Stimulated activated naive CD8-positive, alpha-beta T cell treated with anti-CD3 and anti-CD28 coated beads, Interleukin-15, Interleukin-2, amounts not matched to agents 100 ng/mL and 50 ng/mL, for 24 hours (primary cell): ENCODE measurements around the gene PKD2L1.
"Not testable (repeated sequence)": the region's sequence is repeated elsewhere in the genome, so short reads cannot be mapped to it uniquely, and the experiment has no call there.

Experiments used
- H3K27ac Mint-ChIP-seq: one replicate; pipeline ENCODE4 v1.8.0; 2021; ENCODE audit warnings: mild to moderate bottlenecking, mixed read lengths
- H3K27me3 Mint-ChIP-seq: one replicate; pipeline ENCODE4 v1.8.0; 2021; ENCODE audit warnings: mixed read lengths
- H3K36me3 Mint-ChIP-seq: one replicate; pipeline ENCODE4 v1.8.0; 2021; ENCODE audit warnings: low read depth, mixed read lengths
- H3K4me1 Mint-ChIP-seq: one replicate; pipeline ENCODE4 v1.8.0; 2021; ENCODE audit warnings: low read depth, mixed read lengths
- H3K4me3 Mint-ChIP-seq: one replicate; pipeline ENCODE4 v1.8.0; 2021; ENCODE audit warnings: mild to moderate bottlenecking, mixed read lengths
- H3K9me3 Mint-ChIP-seq: one replicate; pipeline ENCODE4 v1.8.0; 2021; ENCODE audit warnings: mixed read lengths

The PKD2L1 gene

GRCh38 chr10:100289641-100290040, 40.4 kb downstream of the PKD2L1 start:
- no peaks in the 10 kb centered on the region for H3K9me3 Mint-ChIP-seq
- H3K4me3 Mint-ChIP-seq = no peak overlapping the region
- H3K27ac Mint-ChIP-seq = no peak overlapping the region
- peaks cover 16% of the 10 kb centered on the region for H3K36me3 Mint-ChIP-seq
- H3K4me1 Mint-ChIP-seq = peaks cover 26% of the 10 kb centered on the region
- H3K27me3 Mint-ChIP-seq = peaks cover 13% of the 10 kb centered on the region

- Mint-ChIP-seq H3K27me3 (peaks cover 12% of the 10 kb centered on the region), H3K9me3 (no peaks in the 10 kb centered on the region), H3K4me1 (peaks cover 36% of the 10 kb centered on the region), H3K27ac (no peak overlapping the region), H3K4me3 (no peak overlapping the region), H3K36me3 (peaks cover 18% of the 10 kb centered on the region)
Observed at GRCh38 chr10:100288196-100288595, 41.8 kb downstream of the PKD2L1 start.

- no peaks in the 10 kb centered on the region for H3K9me3 Mint-ChIP-seq
- peak overlapping the region; percentile 20 for H3K27ac Mint-ChIP-seq
- H3K27me3 Mint-ChIP-seq = peaks cover 12% of the 10 kb centered on the region
- peaks cover 18% of the 10 kb centered on the region for H3K36me3 Mint-ChIP-seq
- no peak overlapping the region for H3K4me3 Mint-ChIP-seq
- peaks cover 36% of the 10 kb centered on the region for H3K4me1 Mint-ChIP-seq
Observed at GRCh38 chr10:100287756-100288155, 42.3 kb downstream of the PKD2L1 start.

GRCh38 chr10:100286051-100287033, 43.7 kb downstream of the PKD2L1 start, which contains the start of gene BLOC1S2:
BLOC1S2 (minus strand) TSS chr10:100286680; CDS start chr10:100286659, 21 bp downstream.
- Mint-ChIP-seq H3K4me1 (peaks cover 36% of the 10 kb centered on the region), H3K27me3 (peaks cover 2% of the 10 kb centered on the region), H3K9me3 (no peaks in the 10 kb centered on the region), H3K4me3 (peak within 1 kb of the TSS; percentile 99), H3K27ac (peak within 1 kb of the TSS; percentile 99), H3K36me3 (peaks cover 18% of the 10 kb centered on the region)

- H3K9me3 Mint-ChIP-seq, H3K27me3 Mint-ChIP-seq: not testable (repeated sequence)
- H3K4me3 Mint-ChIP-seq = peak overlapping the region; percentile 99
- peak overlapping the region; percentile 99 for H3K27ac Mint-ChIP-seq
- H3K36me3 Mint-ChIP-seq = peaks cover 27% of the 10 kb centered on the region
- H3K4me1 Mint-ChIP-seq = peaks cover 43% of the 10 kb centered on the region
Observed at GRCh38 chr10:100285326-100285725, 44.7 kb downstream of the PKD2L1 start.

- Mint-ChIP-seq H3K4me1 (peaks cover 43% of the 10 kb centered on the region), H3K4me3 (no peak overlapping the region), H3K27me3 (no peaks in the 10 kb centered on the region), H3K9me3 (no peaks in the 10 kb centered on the region), H3K36me3 (peaks cover 41% of the 10 kb centered on the region), H3K27ac (no peak overlapping the region)
Observed at GRCh38 chr10:100282907-100283306, 47.1 kb downstream of the PKD2L1 start.

GRCh38 chr10:100276971-100277370, 53.1 kb downstream of the PKD2L1 start:
- H3K9me3 Mint-ChIP-seq, H3K4me1 Mint-ChIP-seq, H3K27ac Mint-ChIP-seq, H3K27me3 Mint-ChIP-seq, H3K4me3 Mint-ChIP-seq: not testable (repeated sequence)
- peaks cover 52% of the 10 kb centered on the region for H3K36me3 Mint-ChIP-seq

GRCh38 chr10:100267239-100268104, 62.6 kb downstream of the PKD2L1 start, which contains the start of gene CWF19L1:
CWF19L1 (minus strand) TSS chr10:100267638; CDS start chr10:100267593, 45 bp downstream.
- Mint-ChIP-seq H3K9me3 (no peaks in the 10 kb centered on the region), H3K4me3 (peak within 1 kb of the TSS; percentile 100), H3K36me3 (peaks cover 10% of the 10 kb centered on the region), H3K27ac (peak within 1 kb of the TSS; percentile 100), H3K27me3 (no peaks in the 10 kb centered on the region), H3K4me1 (peaks cover 28% of the 10 kb centered on the region)

GRCh38 chr10:100265821-100266485, 64.1 kb downstream of the PKD2L1 start:
- Mint-ChIP-seq H3K27ac (no peak overlapping the region), H3K9me3 (no peaks in the 10 kb centered on the region), H3K4me3 (peak overlapping the region; percentile 100), H3K36me3 (peaks cover 19% of the 10 kb centered on the region), H3K4me1 (peaks cover 33% of the 10 kb centered on the region), H3K27me3 (no peaks in the 10 kb centered on the region)

- Mint-ChIP-seq H3K9me3 (no peaks in the 10 kb centered on the region), H3K4me1 (no peaks in the 10 kb centered on the region), H3K27ac (no peak overlapping the region), H3K36me3 (peaks cover 74% of the 10 kb centered on the region), H3K4me3 (no peak overlapping the region), H3K27me3 (no peaks in the 10 kb centered on the region)
Observed at GRCh38 chr10:100254191-100254590, 75.8 kb downstream of the PKD2L1 start.

GRCh38 chr10:100253041-100253440, 77.0 kb downstream of the PKD2L1 start:
- Mint-ChIP-seq H3K4me3 (no peak overlapping the region), H3K27me3 (no peaks in the 10 kb centered on the region), H3K36me3 (peaks cover 75% of the 10 kb centered on the region), H3K4me1 (no peaks in the 10 kb centered on the region), H3K27ac (no peak overlapping the region), H3K9me3 (no peaks in the 10 kb centered on the region)

GRCh38 chr10:100248820-100249219, 81.2 kb downstream of the PKD2L1 start:
- Mint-ChIP-seq H3K27me3 (no peaks in the 10 kb centered on the region), H3K27ac (no peak overlapping the region), H3K4me3 (no peak overlapping the region), H3K9me3 (no peaks in the 10 kb centered on the region), H3K4me1 (no peaks in the 10 kb centered on the region), H3K36me3 (peaks cover 57% of the 10 kb centered on the region)

- Mint-ChIP-seq H3K4me3 (no peak overlapping the region), H3K27me3 (no peaks in the 10 kb centered on the region), H3K9me3 (no peaks in the 10 kb centered on the region), H3K27ac (no peak overlapping the region), H3K4me1 (no peaks in the 10 kb centered on the region), H3K36me3 (peaks cover 59% of the 10 kb centered on the region)
Observed at GRCh38 chr10:100245484-100246220, 84.4 kb downstream of the PKD2L1 start.

- H3K27me3 Mint-ChIP-seq = no peaks in the 10 kb centered on the region
- H3K9me3 Mint-ChIP-seq = no peaks in the 10 kb centered on the region
- H3K27ac Mint-ChIP-seq = no peak overlapping the region
- H3K36me3 Mint-ChIP-seq = peaks cover 75% of the 10 kb centered on the region
- H3K4me3 Mint-ChIP-seq = no peak overlapping the region
- H3K4me1 Mint-ChIP-seq = no peaks in the 10 kb centered on the region
Observed at GRCh38 chr10:100239851-100240250, 90.2 kb downstream of the PKD2L1 start.
